Activated T-cell treated with anti-CD3 and anti-CD28 coated beads, Interleukin-2, amount 50 U/mL, for 4 hours (primary cell): ENCODE data around the gene TMEM42. TPM values are rescaled to one million over a fixed set of nuclear protein-coding genes. Genes with fewer than 3 reads are reported as not detected.
A peak's percentile ranks its signal among the peaks of the same experiment; 100 is the strongest.

Experiments used
- ATAC-seq, 2 donors: fragments of 200-7000 bp; cut with Tn5 transposase; one replicate each; pipeline ENCODE4 v1.10.0; 2021
- DNase-seq: peaks from one replicate; pipeline ENCODE4 v3.0.0-alpha.2; 2020
- H3K27me3 Mint-ChIP-seq: one replicate; pipeline ENCODE4 v1.8.0; 2021; ENCODE audit warnings: low read depth, mixed read lengths
- H3K36me3 Mint-ChIP-seq: one replicate; pipeline ENCODE4 v1.8.0; 2022; ENCODE audit warnings: mixed read lengths; ENCODE audit not compliant: insufficient read depth
- H3K4me1 Mint-ChIP-seq: one replicate; pipeline ENCODE4 v1.8.0; 2021; ENCODE audit warnings: low read depth, mixed read lengths
- H3K4me3 Mint-ChIP-seq: one replicate; pipeline ENCODE4 v1.8.0; 2021; ENCODE audit warnings: mild to moderate bottlenecking, moderate library complexity, mixed read lengths
- H3K9me3 Mint-ChIP-seq: one replicate; pipeline ENCODE4 v1.8.0; 2021; ENCODE audit warnings: mixed read lengths
- total RNA-seq, 3 donors: library from RNA; stranded (reverse); gene quantifications; one replicate each; pipeline ENCODE4 v1.2.1, GENCODE V29; 2021

Gene TMEM42
- total RNA-seq, 3 donors from 2014 or later, result 4.9 to 6.1 (median 5.5) TPM

- H3K36me3 Mint-ChIP-seq, result no peaks in the 10 kb centered on the region
- H3K9me3 Mint-ChIP-seq, result no peaks in the 10 kb centered on the region
- peaks cover 12% of the 10 kb centered on the region for H3K27me3 Mint-ChIP-seq
- H3K4me3 Mint-ChIP-seq, result no peak overlapping the region
- ATAC-seq (no peak), DNase-seq (no peak)
- no peaks in the 10 kb centered on the region for H3K4me1 Mint-ChIP-seq
Observed at GRCh38 chr3:44887101-44887500, 25.4 kb downstream of the TMEM42 start.

- H3K36me3 Mint-ChIP-seq, result no peaks in the 10 kb centered on the region
- peaks cover 5% of the 10 kb centered on the region for H3K27me3 Mint-ChIP-seq
- no peaks in the 10 kb centered on the region for H3K9me3 Mint-ChIP-seq
- DNase-seq (no peak), ATAC-seq (no peak)
- no peak overlapping the region for H3K4me3 Mint-ChIP-seq
- no peaks in the 10 kb centered on the region for H3K4me1 Mint-ChIP-seq
Observed at GRCh38 chr3:44890258-44890657, 28.5 kb downstream of the TMEM42 start.

- Mint-ChIP-seq H3K36me3 (no peaks in the 10 kb centered on the region), H3K27me3 (peaks cover 5% of the 10 kb centered on the region), H3K4me1 (no peaks in the 10 kb centered on the region), H3K9me3 (no peaks in the 10 kb centered on the region), H3K4me3 (no peak overlapping the region)
- DNase-seq (no peak), ATAC-seq (no peak)
Observed at GRCh38 chr3:44890852-44891251, 29.1 kb downstream of the TMEM42 start.

GRCh38 chr3:44892689-44893088 lies 31.0 kb downstream of the TMEM42 start:
- peaks cover 2% of the 10 kb centered on the region for H3K27me3 Mint-ChIP-seq
- DNase-seq, result no peak
- H3K4me3 Mint-ChIP-seq, result no peak overlapping the region
- no peaks in the 10 kb centered on the region for H3K9me3 Mint-ChIP-seq
- no peak for ATAC-seq
- H3K4me1 Mint-ChIP-seq, result no peaks in the 10 kb centered on the region
- no peaks in the 10 kb centered on the region for H3K36me3 Mint-ChIP-seq

GRCh38 chr3:44893097-44893496 lies 31.4 kb downstream of the TMEM42 start:
- H3K4me1 Mint-ChIP-seq, result no peaks in the 10 kb centered on the region
- H3K36me3 Mint-ChIP-seq, result no peaks in the 10 kb centered on the region
- peaks cover 2% of the 10 kb centered on the region for H3K27me3 Mint-ChIP-seq
- no peak overlapping the region for H3K4me3 Mint-ChIP-seq
- ATAC-seq (no peak), DNase-seq (no peak)
- no peaks in the 10 kb centered on the region for H3K9me3 Mint-ChIP-seq

- no peak overlapping the region for H3K4me3 Mint-ChIP-seq
- H3K9me3 Mint-ChIP-seq, result no peaks in the 10 kb centered on the region
- no peak for ATAC-seq
Observed at GRCh38 chr3:44894485-44894884, 32.8 kb downstream of the TMEM42 start.

GRCh38 chr3:44896440-44896839 lies 34.7 kb downstream of the TMEM42 start:
- peaks cover 2% of the 10 kb centered on the region for H3K27me3 Mint-ChIP-seq
- no peak overlapping the region for H3K4me3 Mint-ChIP-seq

More at GRCh38 chr3:44894485-44894884, 32.8 kb downstream of the TMEM42 start:
- no peaks in the 10 kb centered on the region for H3K4me1 Mint-ChIP-seq
- no peaks in the 10 kb centered on the region for H3K36me3 Mint-ChIP-seq
- DNase-seq, result no peak
- peaks cover 4% of the 10 kb centered on the region for H3K27me3 Mint-ChIP-seq

GRCh38 chr3:44899683-44900367 lies 38.1 kb downstream of the TMEM42 start:
- DNase-seq (no peak), ATAC-seq (no peak)
- no peaks in the 10 kb centered on the region for H3K36me3 Mint-ChIP-seq
- H3K4me1 Mint-ChIP-seq, result no peaks in the 10 kb centered on the region
- peaks cover 2% of the 10 kb centered on the region for H3K27me3 Mint-ChIP-seq
- no peak overlapping the region for H3K4me3 Mint-ChIP-seq
- no peaks in the 10 kb centered on the region for H3K9me3 Mint-ChIP-seq

More at GRCh38 chr3:44896440-44896839, 34.7 kb downstream of the TMEM42 start:
- DNase-seq, result no peak
- ATAC-seq, result no peak
- Mint-ChIP-seq H3K9me3 (no peaks in the 10 kb centered on the region), H3K4me1 (no peaks in the 10 kb centered on the region), H3K36me3 (no peaks in the 10 kb centered on the region)

GRCh38 chr3:44902628-44903027 lies 40.9 kb downstream of the TMEM42 start:
- Mint-ChIP-seq H3K27me3 (peaks cover 8% of the 10 kb centered on the region), H3K36me3 (no peaks in the 10 kb centered on the region), H3K4me1 (no peaks in the 10 kb centered on the region), H3K9me3 (no peaks in the 10 kb centered on the region), H3K4me3 (no peak overlapping the region)
- ATAC-seq (no peak), DNase-seq (no peak)

GRCh38 chr3:44903314-44903713 lies 41.6 kb downstream of the TMEM42 start:
- DNase-seq (no peak), ATAC-seq (no peak)
- H3K27me3 Mint-ChIP-seq, result peaks cover 8% of the 10 kb centered on the region

GRCh38 chr3:44903751-44904150 lies 42.0 kb downstream of the TMEM42 start:
- no peak overlapping the region for H3K4me3 Mint-ChIP-seq
- peaks cover 7% of the 10 kb centered on the region for H3K27me3 Mint-ChIP-seq
- ATAC-seq, result no peak
- DNase-seq, result no peak
- no peaks in the 10 kb centered on the region for H3K36me3 Mint-ChIP-seq
- no peaks in the 10 kb centered on the region for H3K9me3 Mint-ChIP-seq
- H3K4me1 Mint-ChIP-seq, result no peaks in the 10 kb centered on the region

More at GRCh38 chr3:44903314-44903713, 41.6 kb downstream of the TMEM42 start:
- H3K36me3 Mint-ChIP-seq, result no peaks in the 10 kb centered on the region
- no peaks in the 10 kb centered on the region for H3K9me3 Mint-ChIP-seq
- H3K4me3 Mint-ChIP-seq, result no peak overlapping the region
- no peaks in the 10 kb centered on the region for H3K4me1 Mint-ChIP-seq

GRCh38 chr3:44905446-44906157 lies 43.9 kb downstream of the TMEM42 start:
- H3K9me3 Mint-ChIP-seq, result no peaks in the 10 kb centered on the region
- no peaks in the 10 kb centered on the region for H3K4me1 Mint-ChIP-seq
- H3K27me3 Mint-ChIP-seq, result peaks cover 12% of the 10 kb centered on the region
- ATAC-seq, result no peak
- no peak for DNase-seq
- H3K36me3 Mint-ChIP-seq, result no peaks in the 10 kb centered on the region
- H3K4me3 Mint-ChIP-seq, result no peak overlapping the region

GRCh38 chr3:44906997-44907396 lies 45.3 kb downstream of the TMEM42 start:
- no peaks in the 10 kb centered on the region for H3K36me3 Mint-ChIP-seq
- H3K4me3 Mint-ChIP-seq, result no peak overlapping the region
- H3K27me3 Mint-ChIP-seq, result peaks cover 13% of the 10 kb centered on the region
- no peak for DNase-seq
- H3K4me1 Mint-ChIP-seq, result no peaks in the 10 kb centered on the region
- no peaks in the 10 kb centered on the region for H3K9me3 Mint-ChIP-seq
- ATAC-seq, result peak; percentile 51 to 71

GRCh38 chr3:44907612-44908011 lies 45.9 kb downstream of the TMEM42 start:
- DNase-seq, result no peak
- no peaks in the 10 kb centered on the region for H3K36me3 Mint-ChIP-seq
- no peaks in the 10 kb centered on the region for H3K9me3 Mint-ChIP-seq
- no peak overlapping the region for H3K4me3 Mint-ChIP-seq
- peaks cover 13% of the 10 kb centered on the region for H3K27me3 Mint-ChIP-seq
- no peak for ATAC-seq
- H3K4me1 Mint-ChIP-seq, result no peaks in the 10 kb centered on the region

GRCh38 chr3:44909063-44909462 lies 47.4 kb downstream of the TMEM42 start:
- Mint-ChIP-seq H3K4me3 (no peak overlapping the region), H3K4me1 (no peaks in the 10 kb centered on the region), H3K36me3 (no peaks in the 10 kb centered on the region), H3K9me3 (no peaks in the 10 kb centered on the region), H3K27me3 (peaks cover 13% of the 10 kb centered on the region)
- ATAC-seq, result no peak
- DNase-seq, result no peak
